ENCODE results near the gene BARD1. TPM values are rescaled to one million over a fixed set of nuclear protein-coding genes. Genes with fewer than 3 reads are reported as not detected.
A peak's percentile ranks its signal among the peaks of the same experiment; 100 is the strongest.

BARD1 gene
- total RNA-seq = 22.3 and 22.4 TPM in 2 replicates

DNA sequence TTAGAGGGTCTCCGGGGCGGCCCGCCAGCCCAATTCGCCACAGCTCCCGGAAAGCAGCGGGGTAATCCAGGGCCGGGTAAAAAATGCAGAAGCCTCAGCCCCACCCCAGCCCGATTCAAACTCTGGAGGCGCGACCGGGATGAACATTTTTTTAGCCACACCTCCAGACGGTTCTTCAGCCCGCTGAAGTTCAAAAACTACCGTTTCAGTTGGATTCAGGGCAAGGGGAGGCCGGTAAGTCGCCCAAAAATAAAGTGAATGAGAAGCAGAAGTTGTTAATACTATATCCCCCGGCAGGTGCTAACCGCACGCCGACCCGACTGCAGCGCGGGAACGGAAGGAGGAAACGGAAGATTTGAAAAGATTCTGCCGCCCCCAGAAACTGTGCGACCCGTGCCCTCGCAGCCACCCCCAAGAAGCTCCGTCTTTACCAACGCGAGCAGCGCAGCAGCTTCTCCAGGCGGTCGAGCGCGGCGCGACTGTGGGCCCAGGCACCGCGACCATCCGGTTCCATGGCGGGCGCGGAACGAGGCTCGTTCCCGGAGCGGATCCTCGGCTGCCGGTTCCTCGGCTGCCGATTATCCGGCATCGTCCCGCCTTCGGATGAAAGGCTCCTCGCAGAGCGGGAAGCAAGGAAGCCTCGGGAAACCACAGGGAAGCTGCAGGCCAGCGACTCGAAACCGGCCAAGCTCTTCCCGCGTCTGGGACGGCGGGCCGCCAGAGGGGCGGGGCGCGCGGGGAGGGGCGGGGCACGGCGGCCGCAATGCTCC, at the start of gene BARD1:
Gene BARD1 (minus strand): TSS at position 703 of the 770 bp plus-strand sequence. CDS start 114 bp downstream, at position 589.

Small RNAs within 50 kb of the gene (small RNA-seq; reads per million reads assigned to genes)
- 7.8 reads per million, percentile 94 among the genes with 10 or more reads in this experiment for gene SNORA70I
